Esophagus muscularis mucosa (tissue), 4 donors: ENCODE results near the gene TRIM3.

Experiments
- EP300 ChIP-seq: sonication (generic); formaldehyde crosslinking; IDR thresholded peaks from one replicate; pipeline ENCODE4 v1.6.1; 2017; ENCODE audit warnings: antibody characterized with exemption
- POLR2A ChIP-seq: fragments of 450-650 bp; IDR thresholded peaks from one replicate; pipeline ENCODE4 v1.6.1; 2017; ENCODE audit warnings: antibody characterized with exemption, moderate library complexity, mild to moderate bottlenecking, low read depth
- POLR2AphosphoS5 ChIP-seq, 2 donors: sonication (generic); formaldehyde crosslinking; IDR thresholded peaks; one replicate each; pipeline ENCODE4 v1.6.1; 2017; ENCODE audit warnings: antibody characterized with exemption in 2 of 2
- TF ChIP-seq, protein P1 (sequence below), 3 experiments: fragments of 200-600 bp in 2 of 3; fragments of 450-650 bp in 1 of 3; sonication (generic) in 2 of 3; IDR thresholded peaks; one replicate each; pipeline ENCODE4 v1.5.1; 2017 to 2019; ENCODE audit warnings: antibody characterized with exemption in 3 of 3, mild to moderate bottlenecking in 2 of 3, moderate library complexity in 1 of 3

DNA sequence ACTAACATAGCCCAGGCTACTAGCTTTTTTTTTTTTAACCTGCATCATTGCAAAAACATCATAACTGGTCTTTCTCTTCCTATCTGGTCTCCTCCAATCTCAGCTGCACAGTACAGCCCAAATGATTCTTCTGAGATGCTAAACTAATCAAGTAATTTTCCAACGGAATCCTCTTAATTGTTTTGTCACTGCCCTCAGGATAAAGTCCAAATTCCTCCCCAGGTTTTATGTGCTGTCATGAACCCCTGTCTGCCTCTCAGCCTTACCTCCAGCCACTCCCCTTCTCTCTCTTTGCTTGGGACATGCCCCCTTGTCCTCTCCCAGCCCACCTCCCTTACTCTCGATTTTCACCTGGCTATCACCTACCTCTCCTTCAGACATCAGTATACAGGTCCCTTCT, 67.4 kb downstream of the TRIM3 start:
- TF ChIP-seq EP300 (no peak), POLR2A (no peak), POLR2AphosphoS5 (IDR thresholded peaks at IDR 0.05) (no peak)
- TF ChIP-seq, protein P1, sequence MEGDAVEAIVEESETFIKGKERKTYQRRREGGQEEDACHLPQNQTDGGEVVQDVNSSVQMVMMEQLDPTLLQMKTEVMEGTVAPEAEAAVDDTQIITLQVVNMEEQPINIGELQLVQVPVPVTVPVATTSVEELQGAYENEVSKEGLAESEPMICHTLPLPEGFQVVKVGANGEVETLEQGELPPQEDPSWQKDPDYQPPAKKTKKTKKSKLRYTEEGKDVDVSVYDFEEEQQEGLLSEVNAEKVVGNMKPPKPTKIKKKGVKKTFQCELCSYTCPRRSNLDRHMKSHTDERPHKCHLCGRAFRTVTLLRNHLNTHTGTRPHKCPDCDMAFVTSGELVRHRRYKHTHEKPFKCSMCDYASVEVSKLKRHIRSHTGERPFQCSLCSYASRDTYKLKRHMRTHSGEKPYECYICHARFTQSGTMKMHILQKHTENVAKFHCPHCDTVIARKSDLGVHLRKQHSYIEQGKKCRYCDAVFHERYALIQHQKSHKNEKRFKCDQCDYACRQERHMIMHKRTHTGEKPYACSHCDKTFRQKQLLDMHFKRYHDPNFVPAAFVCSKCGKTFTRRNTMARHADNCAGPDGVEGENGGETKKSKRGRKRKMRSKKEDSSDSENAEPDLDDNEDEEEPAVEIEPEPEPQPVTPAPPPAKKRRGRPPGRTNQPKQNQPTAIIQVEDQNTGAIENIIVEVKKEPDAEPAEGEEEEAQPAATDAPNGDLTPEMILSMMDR (IDR thresholded peaks at IDR 0.05): no peak
